RKO (cell line): ENCODE data around the gene RNF144B.

Experiments
- DNase-seq: peaks from one replicate; pipeline ENCODE4 v3.0.0-alpha.2; 2016; ENCODE audit warnings: low spot score

Gene RNF144B

GRCh38 chr6:18513253-18513798 is 126.2 kb downstream of the RNF144B start:
- DNase-seq, result no peak

- DNase-seq, result no peak
Observed at GRCh38 chr6:18514180-18514579, 127.0 kb downstream of the RNF144B start.

GRCh38 chr6:18515767-18516166 is 128.6 kb downstream of the RNF144B start:
- no peak for DNase-seq
